Measurements from ENCODE around the gene CASP2.

Gene CASP2

DNA sequence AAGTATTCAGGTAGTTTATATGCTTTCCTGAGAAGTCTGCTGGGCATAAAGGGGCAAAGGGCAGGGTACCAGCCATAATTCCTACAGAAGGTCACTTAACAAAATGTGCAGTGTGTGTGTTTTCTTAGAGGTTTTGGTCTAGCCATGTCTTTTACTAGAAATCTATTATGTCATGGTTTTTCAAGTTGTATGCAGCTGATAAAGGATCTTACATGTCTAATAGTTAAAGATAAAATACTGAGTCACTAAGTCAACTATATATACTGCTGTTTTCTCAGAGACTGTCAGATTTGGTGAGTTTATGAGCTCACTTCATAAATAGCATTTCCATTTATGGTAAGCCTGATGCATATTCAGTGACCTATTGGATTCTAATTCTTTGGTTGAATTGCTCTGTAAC is 7.7 kb downstream of the CASP2 start:
- DNase-seq (ENCODE audit: low read depth in 2 of 2), result no peak

DNA sequence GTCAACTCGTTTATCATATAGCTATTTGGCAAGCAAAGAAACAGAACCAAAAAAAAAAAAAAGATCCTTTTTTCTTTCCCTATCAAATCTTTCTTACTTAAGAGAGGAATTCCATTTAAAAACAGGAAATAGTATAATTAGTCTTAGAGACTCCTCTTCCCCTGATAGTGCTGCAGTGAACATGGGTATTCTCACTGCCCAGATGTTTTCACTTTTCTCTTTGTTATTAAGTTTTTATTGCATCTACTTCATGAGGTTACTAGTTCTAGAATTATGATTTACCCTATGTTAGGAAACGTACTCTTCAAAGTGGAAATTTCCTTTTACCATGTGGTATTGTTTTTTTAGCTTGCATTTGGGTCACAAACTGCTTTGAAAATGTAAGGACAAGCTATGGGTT is 8.5 kb downstream of the CASP2 start:
- DNase-seq (ENCODE audit: low read depth in 2 of 2), result no peak

DNA sequence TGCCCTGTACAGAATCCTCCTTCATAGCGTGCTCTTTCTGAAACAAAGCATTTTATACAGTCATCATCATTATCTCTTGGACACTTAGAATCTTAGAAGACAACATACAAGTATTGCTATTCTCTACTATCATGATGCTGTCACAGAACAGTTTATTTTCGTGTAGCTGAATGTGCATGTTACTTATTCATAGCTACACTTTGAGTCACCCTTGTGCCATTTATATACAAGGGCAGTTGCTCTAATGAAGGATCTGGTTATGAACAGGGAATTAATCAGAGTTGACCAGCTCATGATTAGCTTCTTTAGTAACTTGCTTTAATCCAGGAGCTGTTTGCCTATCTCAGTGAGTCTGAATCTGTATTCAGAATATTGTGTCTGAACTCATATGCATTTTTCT is 11.2 kb downstream of the CASP2 start:
- no peak for DNase-seq (ENCODE audit: low read depth in 2 of 2)

DNA sequence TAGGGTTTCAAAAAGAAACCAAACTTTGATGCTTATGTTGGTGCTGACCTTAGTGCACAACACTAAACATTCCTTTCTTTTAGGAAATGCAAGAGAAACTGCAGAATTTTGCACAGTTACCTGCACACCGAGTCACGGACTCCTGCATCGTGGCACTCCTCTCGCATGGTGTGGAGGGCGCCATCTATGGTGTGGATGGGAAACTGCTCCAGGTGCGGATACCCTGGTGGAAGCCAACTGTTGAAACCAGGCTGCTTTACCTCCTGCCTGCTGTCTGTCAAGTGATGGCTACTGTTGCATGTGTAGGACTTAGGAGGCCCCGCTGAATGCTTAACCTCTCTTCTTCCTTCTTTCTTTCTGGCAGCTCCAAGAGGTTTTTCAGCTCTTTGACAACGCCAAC is 11.7 kb downstream of the CASP2 start:
- peak; percentile 30 to 55 for DNase-seq (ENCODE audit: low read depth in 2 of 2)

DNA sequence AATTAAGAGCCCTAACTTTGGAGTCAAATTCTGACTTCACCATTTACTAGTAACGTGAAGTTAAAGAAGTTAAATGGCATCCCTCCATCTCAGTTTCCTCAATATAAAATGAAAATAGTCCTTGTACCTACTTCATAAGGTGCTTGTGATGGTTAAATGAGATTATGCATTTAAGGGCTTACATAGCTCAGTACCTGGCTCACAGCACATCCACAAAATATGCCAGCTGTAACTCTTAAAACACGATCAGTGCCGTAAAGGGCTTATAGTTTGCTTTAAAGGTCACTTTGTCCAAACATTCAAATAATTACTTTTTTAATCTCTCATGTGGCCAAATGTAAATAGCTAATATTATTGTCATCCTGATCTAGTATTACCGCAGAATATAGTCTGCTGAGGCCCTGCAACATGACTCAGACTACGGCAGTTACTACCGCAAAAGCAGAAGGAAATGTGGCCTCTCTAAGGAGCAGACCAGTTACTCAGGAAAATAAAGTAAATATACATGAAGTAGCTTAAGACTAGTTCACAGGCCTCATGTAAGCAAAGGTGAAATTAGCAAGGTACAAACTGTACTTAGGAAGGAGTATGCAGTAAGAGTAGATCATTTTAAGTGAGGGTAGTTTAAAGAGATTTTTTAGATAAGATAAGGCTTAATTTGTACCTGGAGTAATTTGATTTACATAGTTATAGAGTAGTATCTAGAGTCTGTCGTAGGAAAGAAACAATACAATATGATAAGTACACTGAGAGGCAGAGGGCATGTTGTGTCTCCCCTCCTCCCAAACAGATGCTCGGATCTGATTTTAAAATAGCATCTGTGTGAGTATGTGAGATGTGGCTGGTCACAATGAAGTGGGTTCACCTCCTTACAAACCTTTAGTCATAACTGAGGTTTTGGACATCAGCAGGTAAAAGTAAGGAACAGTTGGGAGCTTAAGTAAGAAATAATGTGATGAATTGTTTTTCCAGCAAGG is 13.1 kb downstream of the CASP2 start:
- DNase-seq (ENCODE audit: low read depth in 2 of 2), result no peak

GRCh38 chr7:143303733-143304132 is 15.6 kb downstream of the CASP2 start:
- no peak for DNase-seq (ENCODE audit: low read depth in 2 of 2)

DNA sequence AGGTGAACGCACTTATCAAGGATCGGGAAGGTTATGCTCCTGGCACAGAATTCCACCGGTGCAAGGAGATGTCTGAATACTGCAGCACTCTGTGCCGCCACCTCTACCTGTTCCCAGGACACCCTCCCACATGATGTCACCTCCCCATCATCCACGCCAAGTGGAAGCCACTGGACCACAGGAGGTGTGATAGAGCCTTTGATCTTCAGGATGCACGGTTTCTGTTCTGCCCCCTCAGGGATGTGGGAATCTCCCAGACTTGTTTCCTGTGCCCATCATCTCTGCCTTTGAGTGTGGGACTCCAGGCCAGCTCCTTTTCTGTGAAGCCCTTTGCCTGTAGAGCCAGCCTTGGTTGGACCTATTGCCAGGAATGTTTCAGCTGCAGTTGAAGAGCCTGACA is 16.8 kb downstream of the CASP2 start:
- DNase-seq (ENCODE audit: low read depth in 2 of 2), result no peak

GRCh38 chr7:143305423-143306070 is 17.4 kb downstream of the CASP2 start:
- DNase-seq (ENCODE audit: low read depth in 2 of 2), result peak; percentile 54 to 63

DNA sequence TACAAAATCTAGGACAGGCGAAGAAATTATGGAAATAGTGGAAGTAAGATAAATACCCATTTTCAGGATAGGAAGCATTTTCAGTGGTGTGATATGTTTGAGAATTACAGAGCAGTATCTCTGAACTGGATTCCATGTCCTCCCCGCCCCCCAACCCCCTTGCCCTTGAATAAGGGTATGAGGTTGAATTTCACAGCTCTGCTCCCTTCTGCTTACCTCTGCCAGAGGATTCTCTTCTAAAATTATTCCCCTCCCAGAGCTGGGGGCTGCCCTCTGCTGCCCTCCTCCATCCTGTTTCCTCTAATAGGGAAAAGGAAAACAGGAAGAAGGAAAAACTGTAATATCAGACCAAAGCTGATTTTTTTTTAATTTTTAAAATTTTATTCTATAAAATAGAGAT is 20.5 kb downstream of the CASP2 start:
- no peak for DNase-seq (ENCODE audit: low read depth in 2 of 2)

DNA sequence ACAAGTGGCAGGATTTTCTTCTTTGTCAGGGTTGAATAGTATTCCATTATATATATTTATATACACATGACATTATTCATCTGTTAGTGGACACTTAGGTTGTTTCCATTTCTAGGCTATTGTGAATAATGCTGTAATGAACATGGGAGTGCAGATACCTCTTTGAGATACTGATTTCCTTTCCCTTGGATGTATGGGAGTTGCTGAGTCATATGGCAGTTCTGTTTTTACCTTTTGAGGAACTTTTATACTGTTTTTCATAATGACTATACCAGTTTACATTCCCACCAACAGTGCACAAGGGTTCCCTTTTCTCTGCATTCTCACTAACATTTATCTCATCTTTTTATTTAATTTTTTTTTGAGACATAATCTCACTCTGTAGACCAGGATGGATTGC is 26.0 kb downstream of the CASP2 start:
- no peak for DNase-seq (ENCODE audit: low read depth in 2 of 2)

- no peak for DNase-seq (ENCODE audit: low read depth in 2 of 2)
Observed at GRCh38 chr7:143315776-143316175, 27.6 kb downstream of the CASP2 start, which contains the start of gene CLCN1. Gene CLCN1, plus strand, starts transcription at chr7:143316111. Its CDS starts 102 bp downstream, at chr7:143316213.

GRCh38 chr7:143316492-143316891 is 28.3 kb downstream of the CASP2 start:
- DNase-seq (ENCODE audit: low read depth in 2 of 2), result no peak

- no peak for DNase-seq (ENCODE audit: low read depth in 2 of 2)
Observed at GRCh38 chr7:143318661-143319060, 30.5 kb downstream of the CASP2 start.

- DNase-seq (ENCODE audit: low read depth in 2 of 2), result no peak
Observed at GRCh38 chr7:143320620-143321019, 32.5 kb downstream of the CASP2 start.

DNA sequence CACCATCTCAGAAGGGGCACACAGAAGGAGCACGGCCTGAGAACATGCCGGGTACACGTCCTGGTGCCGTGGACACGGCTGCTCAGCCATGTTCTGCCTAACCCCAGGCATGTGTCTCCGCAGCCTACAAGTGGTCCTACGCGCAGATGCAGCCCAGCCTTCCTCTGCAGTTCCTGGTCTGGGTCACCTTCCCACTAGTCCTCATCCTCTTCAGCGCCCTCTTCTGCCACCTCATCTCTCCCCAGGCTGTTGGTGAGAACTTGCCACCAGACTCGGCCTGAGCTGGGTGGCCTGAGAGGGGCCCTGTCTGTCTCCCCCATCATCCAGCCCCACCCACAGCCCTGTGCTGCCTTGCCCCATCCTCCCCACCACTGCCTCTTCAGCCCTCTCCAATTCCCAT is 33.1 kb downstream of the CASP2 start:
- DNase-seq (ENCODE audit: low read depth in 2 of 2), result no peak

- no peak for DNase-seq (ENCODE audit: low read depth in 2 of 2)
Observed at GRCh38 chr7:143321734-143322133, 33.6 kb downstream of the CASP2 start.

- no peak for DNase-seq (ENCODE audit: low read depth in 2 of 2)
Observed at GRCh38 chr7:143322760-143323633, 34.8 kb downstream of the CASP2 start.

GRCh38 chr7:143323653-143324052 is 35.5 kb downstream of the CASP2 start:
- DNase-seq (ENCODE audit: low read depth in 2 of 2), result no peak

DNA sequence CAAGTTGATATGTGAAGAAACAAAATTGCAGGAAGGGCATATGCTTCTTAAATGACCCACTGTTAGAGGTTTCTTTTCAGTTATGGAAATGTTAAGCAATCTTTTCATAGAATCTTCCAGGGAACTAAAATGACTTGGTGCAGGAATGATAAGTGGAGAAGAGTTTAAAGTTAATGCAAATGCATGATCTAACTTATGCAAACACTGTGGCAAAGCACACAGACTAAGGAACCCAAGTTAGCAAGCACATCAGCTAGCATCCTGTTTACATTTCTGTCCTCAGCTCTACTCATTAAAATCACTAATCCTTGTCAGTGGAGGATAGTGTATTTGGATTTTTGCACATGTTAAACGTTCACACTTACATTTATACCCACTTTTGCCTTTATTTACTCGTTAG is 37.1 kb downstream of the CASP2 start:
- no peak for DNase-seq (ENCODE audit: low read depth in 2 of 2)

- no peak for DNase-seq (ENCODE audit: low read depth in 2 of 2)
Observed at GRCh38 chr7:143327903-143328302, 39.8 kb downstream of the CASP2 start.

- no peak for DNase-seq (ENCODE audit: low read depth in 2 of 2)
Observed at GRCh38 chr7:143329471-143330170, 41.5 kb downstream of the CASP2 start.

Data from stimulated activated CD4-positive, alpha-beta T cell treated with anti-CD3 and anti-CD28 coated beads, Interleukin-1b, Interleukin-23, amount 100 ng/mL, for 4 hours (primary cell).